Trophoblast cell (in vitro differentiated cells and primary cell): ENCODE results near the gene CPT1A.

Source experiments
- DNase-seq, 2 donors: peaks; one replicate each; pipeline ENCODE4 v3.0.0-alpha.2; 2016
- H2AFZ ChIP-seq: 2 replicates; pipeline ENCODE4 v1.6.1; 2013; ENCODE audit warnings: low read length, moderate library complexity, mild to moderate bottlenecking; ENCODE audit not compliant: insufficient read depth, poor library complexity
- H2AK5ac ChIP-seq: 2 replicates; pipeline ENCODE4 v1.6.1; 2013; ENCODE audit warnings: mild to moderate bottlenecking, low read length
- H2BK120ac ChIP-seq: 2 replicates; pipeline ENCODE4 v1.6.1; 2013; ENCODE audit warnings: low read length, mild to moderate bottlenecking, moderate library complexity; ENCODE audit not compliant: insufficient read depth, poor library complexity
- H2BK12ac ChIP-seq: 2 replicates; pipeline ENCODE4 v1.6.1; 2013; ENCODE audit warnings: mild to moderate bottlenecking, low read length, moderate library complexity
- H2BK5ac ChIP-seq: 2 replicates; pipeline ENCODE4 v1.6.1; 2013; ENCODE audit warnings: low read length, low read depth, moderate library complexity, mild to moderate bottlenecking; ENCODE audit not compliant: poor library complexity
- H3K14ac ChIP-seq: 2 replicates; pipeline ENCODE4 v1.6.1; 2013; ENCODE audit warnings: mild to moderate bottlenecking, low read length
- H3K18ac ChIP-seq: 2 replicates; pipeline ENCODE4 v1.6.1; 2013; ENCODE audit warnings: mild to moderate bottlenecking, low read length
- H3K23ac ChIP-seq: 2 replicates; pipeline ENCODE4 v1.6.1; 2013; ENCODE audit warnings: low read length
- H3K27ac ChIP-seq: 2 replicates; pipeline ENCODE4 v1.5.1; 2013; ENCODE audit warnings: low read depth, mild to moderate bottlenecking, inconsistent platforms, low read length, moderate library complexity
- H3K27me3 ChIP-seq: 2 replicates; pipeline ENCODE4 v1.6.1; 2013; ENCODE audit warnings: inconsistent platforms, mild to moderate bottlenecking, low read length, moderate library complexity; ENCODE audit not compliant: insufficient read depth
- H3K36me3 ChIP-seq, 2 experiments: 1 replicate in 1 of 2; 2 replicates in 1 of 2; pipeline ENCODE4 v1.6.1; 2013; ENCODE audit warnings: low read length in 2 of 2, mild to moderate bottlenecking in 2 of 2, moderate library complexity in 1 of 2; ENCODE audit not compliant: insufficient read depth in 2 of 2, control insufficient read depth in 1 of 2
- H3K4ac ChIP-seq: 2 replicates; pipeline ENCODE4 v1.6.1; 2013; ENCODE audit warnings: low read depth, mild to moderate bottlenecking, low read length, moderate library complexity
- H3K4me1 ChIP-seq, 2 experiments: 1 replicate in 1 of 2; 2 replicates in 1 of 2; pipeline ENCODE4 v1.6.1; 2013; ENCODE audit warnings: low read length in 2 of 2, mild to moderate bottlenecking in 2 of 2, moderate library complexity in 1 of 2; ENCODE audit not compliant: insufficient read depth in 2 of 2, control insufficient read depth in 1 of 2
- H3K4me2 ChIP-seq: 2 replicates; pipeline ENCODE4 v1.6.1; 2013; ENCODE audit warnings: inconsistent platforms, mild to moderate bottlenecking, low read length, moderate library complexity
- H3K4me3 ChIP-seq: 2 replicates; pipeline ENCODE4 v1.5.1; 2013; ENCODE audit warnings: mild to moderate bottlenecking, low read depth, low read length, inconsistent platforms
- H3K79me1 ChIP-seq: one replicate; pipeline ENCODE4 v1.6.1; 2013; ENCODE audit warnings: low read length
- H3K79me2 ChIP-seq: 2 replicates; pipeline ENCODE4 v1.6.1; 2013; ENCODE audit warnings: low read length, mild to moderate bottlenecking; ENCODE audit not compliant: control insufficient read depth, insufficient read depth, poor library complexity
- H3K9ac ChIP-seq: 2 replicates; pipeline ENCODE4 v1.6.1; 2013; ENCODE audit warnings: mild to moderate bottlenecking, low read length
- H3K9me3 ChIP-seq: 2 replicates; pipeline ENCODE4 v1.6.1; 2013; ENCODE audit warnings: low read depth, mild to moderate bottlenecking, control low read depth, inconsistent platforms, low read length; ENCODE audit not compliant: insufficient read depth
- H4K12ac ChIP-seq: 2 replicates; pipeline ENCODE4 v1.6.1; 2013; ENCODE audit warnings: low read depth, mild to moderate bottlenecking, low read length, moderate library complexity
- H4K8ac ChIP-seq: 2 replicates; pipeline ENCODE4 v1.6.1; 2013; ENCODE audit warnings: low read depth, mild to moderate bottlenecking, low read length, moderate library complexity
- H4K91ac ChIP-seq: one replicate; pipeline ENCODE4 v1.6.1; 2013; ENCODE audit warnings: low read depth, mild to moderate bottlenecking, low read length, moderate library complexity
- WGBS: extraction: QIAGEN DNeasy Blood & Tissue Kit; methylation state at CpG from one replicate; pipeline ENCODE4 v1.1.7; 2013; ENCODE audit warnings: missing lambda C conversion rate; ENCODE audit not compliant: insufficient read length, insufficient coverage; ENCODE audit errors: extremely low coverage; 5-methylcytosine and 5-hydroxymethylcytosine counted together

CPT1A gene

GRCh38 chr11:68844801-68845200 lies 3.1 kb upstream of the CPT1A start:
- Histone ChIP-seq H4K91ac (no peak overlapping the region), H3K4me2 (no peak overlapping the region), H4K12ac (no peak overlapping the region), H3K79me2 (no peaks in the 10 kb centered on the region), H2AK5ac (no peak overlapping the region), H3K9me3 (peaks cover 15% of the 10 kb centered on the region), H3K79me1 (no peaks in the 10 kb centered on the region), H2AFZ (no peak overlapping the region), H2BK120ac (no peak overlapping the region), H3K18ac (no peak overlapping the region), H3K27ac (no peak overlapping the region), H3K36me3 (no peaks in the 10 kb centered on the region), H2BK5ac (no peak overlapping the region), H3K9ac (no peak overlapping the region), H3K4ac (no peak overlapping the region), H3K14ac (no peak overlapping the region), H2BK12ac (no peak overlapping the region), H3K23ac (no peak overlapping the region), H4K8ac (no peak overlapping the region), H3K27me3 (peaks cover 41% of the 10 kb centered on the region), H3K4me3 (no peak overlapping the region), H3K4me1 (peaks cover 7 to 11% of the 10 kb centered on the region in 2 experiments)
- WGBS: no CpG with 5 or more reads among the region's 6 CpGs
- DNase-seq: peak; percentile 72 to 80

- Histone ChIP-seq H4K12ac (no peak overlapping the region), H3K4ac (no peak overlapping the region), H3K9me3 (peaks cover 15% of the 10 kb centered on the region), H2BK5ac (no peak overlapping the region), H3K79me2 (no peaks in the 10 kb centered on the region), H2BK12ac (no peak overlapping the region), H3K23ac (no peak overlapping the region), H3K18ac (no peak overlapping the region), H4K8ac (no peak overlapping the region), H3K4me3 (no peak overlapping the region), H3K79me1 (peaks cover 1% of the 10 kb centered on the region), H2BK120ac (no peak overlapping the region), H4K91ac (no peak overlapping the region), H3K36me3 (no peaks in the 10 kb centered on the region), H2AK5ac (no peak overlapping the region), H3K4me1 (peaks cover 10 to 15% of the 10 kb centered on the region in 2 experiments), H3K9ac (no peak overlapping the region), H3K4me2 (peak overlapping the region; percentile 58), H3K27ac (no peak overlapping the region), H2AFZ (no peak overlapping the region), H3K14ac (no peak overlapping the region), H3K27me3 (peaks cover 41% of the 10 kb centered on the region)
- DNase-seq: peak in 1 of 2 donors; percentile 41
- no CpG with 5 or more reads among the region's 3 CpGs for WGBS
These were observed 2.7 kb upstream of the CPT1A start for GRCh38 chr11:68844376-68844775.

- H3K27ac ChIP-seq: no peak overlapping the region
- peaks cover 2% of the 10 kb centered on the region for H3K79me1 ChIP-seq
- no peak overlapping the region for H2BK120ac ChIP-seq
- H3K4me1 ChIP-seq: peaks cover 13 to 16% of the 10 kb centered on the region in 2 experiments
- DNase-seq: peak; percentile 40 to 69
- peak overlapping the region; percentile 31 for H3K4me3 ChIP-seq
- no peak overlapping the region for H4K12ac ChIP-seq
- no peak overlapping the region for H3K14ac ChIP-seq
- no peak overlapping the region for H4K91ac ChIP-seq
- no peak overlapping the region for H4K8ac ChIP-seq
- H3K4ac ChIP-seq: no peak overlapping the region
- no peak overlapping the region for H2AK5ac ChIP-seq
- H2BK12ac ChIP-seq: no peak overlapping the region
- no peak overlapping the region for H2AFZ ChIP-seq
- H2BK5ac ChIP-seq: no peak overlapping the region
- peaks cover 15% of the 10 kb centered on the region for H3K9me3 ChIP-seq
- no peak overlapping the region for H3K18ac ChIP-seq
- H3K4me2 ChIP-seq: peak overlapping the region; percentile 58
- no peaks in the 10 kb centered on the region for H3K79me2 ChIP-seq
- no peak overlapping the region for H3K9ac ChIP-seq
- no peak overlapping the region for H3K23ac ChIP-seq
- peaks cover 41% of the 10 kb centered on the region for H3K27me3 ChIP-seq
- no CpG with 5 or more reads among the region's 54 CpGs for WGBS
- H3K36me3 ChIP-seq: no peaks in the 10 kb centered on the region
These were observed 2.1 kb upstream of the CPT1A start for GRCh38 chr11:68843703-68844312.

- Histone ChIP-seq H3K27me3 (peaks cover 41% of the 10 kb centered on the region), H3K79me2 (no peaks in the 10 kb centered on the region), H2BK5ac (no peak overlapping the region), H3K4me1 (peaks cover 16% of the 10 kb centered on the region in 2 experiments), H3K14ac (no peak overlapping the region), H3K4me2 (no peak overlapping the region), H2BK120ac (no peak overlapping the region), H4K12ac (no peak overlapping the region), H3K18ac (no peak overlapping the region), H4K91ac (no peak overlapping the region), H3K23ac (no peak overlapping the region), H3K4ac (no peak overlapping the region), H3K79me1 (peaks cover 2% of the 10 kb centered on the region), H2AFZ (no peak overlapping the region), H3K9me3 (peaks cover 12% of the 10 kb centered on the region), H2AK5ac (no peak overlapping the region), H3K9ac (no peak overlapping the region), H3K36me3 (no peaks in the 10 kb centered on the region), H2BK12ac (no peak overlapping the region), H3K4me3 (no peak overlapping the region), H3K27ac (no peak overlapping the region), H4K8ac (no peak overlapping the region)
- no CpG with 5 or more reads among the region's 23 CpGs for WGBS
- no peak for DNase-seq
These were observed 1.4 kb upstream of the CPT1A start for GRCh38 chr11:68843052-68843561.
